Measurements from ENCODE around the gene UST. TPM values are rescaled to one million over a fixed set of nuclear protein-coding genes. Genes with fewer than 3 reads are reported as not detected.

The UST gene
- total and polyA plus RNA-seq, 2 experiments from 2014 or later: 8.0 to 11.7 TPM

GRCh38 chr6:149041953-149042352 lies 295.1 kb downstream of the UST start:
- WGBS (ENCODE audit: low lambda C conversion rate, missing lambda C conversion rate): 99% methylated on average over 2 of the region's 2 CpGs
- no peak overlapping the region for H2AFZ ChIP-seq
- no peaks in the 10 kb centered on the region for H3K9me3 ChIP-seq (ENCODE audit: low read depth)
- H3K9me2 ChIP-seq (replicated peaks; ENCODE audit: insufficient read depth): no peaks in the 10 kb centered on the region
- no peak for DNase-seq (ENCODE audit: low spot score)
- H3K79me2 ChIP-seq: no peaks in the 10 kb centered on the region
- H3K36me3 ChIP-seq (replicated peaks; ENCODE audit: insufficient read depth, low read depth): no peaks in the 10 kb centered on the region
- peaks cover 6% of the 10 kb centered on the region for H3K4me1 ChIP-seq (ENCODE audit: insufficient read depth)
- H3K4me3 ChIP-seq: no peak overlapping the region
- H3K4me2 ChIP-seq: no peak overlapping the region
- no peak overlapping the region for H3K27ac ChIP-seq
- H4K20me1 ChIP-seq (ENCODE audit: insufficient read depth, poor library complexity, severe bottlenecking): no peaks in the 10 kb centered on the region
- H3K27me3 ChIP-seq: no peaks in the 10 kb centered on the region
- no peak for TF ChIP-seq EZH2 (IDR thresholded peaks at IDR 0.05; ENCODE audit: borderline replicate concordance)
- TF ChIP-seq, protein P1, sequence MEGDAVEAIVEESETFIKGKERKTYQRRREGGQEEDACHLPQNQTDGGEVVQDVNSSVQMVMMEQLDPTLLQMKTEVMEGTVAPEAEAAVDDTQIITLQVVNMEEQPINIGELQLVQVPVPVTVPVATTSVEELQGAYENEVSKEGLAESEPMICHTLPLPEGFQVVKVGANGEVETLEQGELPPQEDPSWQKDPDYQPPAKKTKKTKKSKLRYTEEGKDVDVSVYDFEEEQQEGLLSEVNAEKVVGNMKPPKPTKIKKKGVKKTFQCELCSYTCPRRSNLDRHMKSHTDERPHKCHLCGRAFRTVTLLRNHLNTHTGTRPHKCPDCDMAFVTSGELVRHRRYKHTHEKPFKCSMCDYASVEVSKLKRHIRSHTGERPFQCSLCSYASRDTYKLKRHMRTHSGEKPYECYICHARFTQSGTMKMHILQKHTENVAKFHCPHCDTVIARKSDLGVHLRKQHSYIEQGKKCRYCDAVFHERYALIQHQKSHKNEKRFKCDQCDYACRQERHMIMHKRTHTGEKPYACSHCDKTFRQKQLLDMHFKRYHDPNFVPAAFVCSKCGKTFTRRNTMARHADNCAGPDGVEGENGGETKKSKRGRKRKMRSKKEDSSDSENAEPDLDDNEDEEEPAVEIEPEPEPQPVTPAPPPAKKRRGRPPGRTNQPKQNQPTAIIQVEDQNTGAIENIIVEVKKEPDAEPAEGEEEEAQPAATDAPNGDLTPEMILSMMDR (IDR thresholded peaks at IDR 0.05; ENCODE audit: poor library complexity): no peak
- TF ChIP-seq EZH2phosphoT487 (IDR thresholded peaks at IDR 0.05; ENCODE audit: low read depth, severe bottlenecking, unreplicated experiment): no peak

- Histone ChIP-seq H3K36me3 (replicated peaks; ENCODE audit: insufficient read depth, low read depth) (no peaks in the 10 kb centered on the region), H3K4me2 (no peak overlapping the region), H3K4me1 (ENCODE audit: insufficient read depth) (no peaks in the 10 kb centered on the region), H3K4me3 (no peak overlapping the region), H2AFZ (no peak overlapping the region), H4K20me1 (ENCODE audit: insufficient read depth, poor library complexity, severe bottlenecking) (no peaks in the 10 kb centered on the region), H3K27ac (no peak overlapping the region), H3K9me3 (ENCODE audit: low read depth) (no peaks in the 10 kb centered on the region), H3K9me2 (replicated peaks; ENCODE audit: insufficient read depth) (no peaks in the 10 kb centered on the region), H3K79me2 (no peaks in the 10 kb centered on the region), H3K27me3 (no peaks in the 10 kb centered on the region)
- no peak for TF ChIP-seq EZH2 (IDR thresholded peaks at IDR 0.05; ENCODE audit: borderline replicate concordance)
- TF ChIP-seq, protein P1 (IDR thresholded peaks at IDR 0.05; ENCODE audit: poor library complexity): peak; percentile 23
- peak; percentile 37 for DNase-seq (ENCODE audit: low spot score)
- 92% methylated on average over 10 of the region's 10 CpGs for WGBS (ENCODE audit: low lambda C conversion rate, missing lambda C conversion rate)
These were observed 296.8 kb downstream of the UST start for GRCh38 chr6:149043476-149044130.

DNA sequence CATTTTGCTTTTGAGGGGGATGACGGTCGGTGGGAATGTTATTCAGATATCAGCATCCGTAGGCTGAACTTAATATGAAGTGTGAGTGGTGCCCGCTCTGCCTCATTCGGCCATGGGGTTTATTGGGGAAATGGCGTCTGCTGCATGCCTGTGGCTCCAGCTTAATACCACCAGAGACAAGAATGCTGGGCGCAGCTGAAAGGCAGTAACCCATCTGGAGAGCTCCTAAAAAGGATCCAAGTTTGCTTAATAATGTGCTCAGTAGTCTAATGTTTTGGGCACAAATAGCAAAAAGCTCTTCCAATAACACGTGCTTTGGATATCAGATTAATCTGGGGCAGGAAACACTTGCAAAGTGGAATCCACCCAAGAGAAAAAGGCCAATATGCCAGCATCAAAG lies 297.7 kb downstream of the UST start:
- Histone ChIP-seq H3K4me2 (no peak overlapping the region), H3K4me3 (no peak overlapping the region), H3K9me3 (ENCODE audit: low read depth) (no peaks in the 10 kb centered on the region), H3K4me1 (ENCODE audit: insufficient read depth) (no peaks in the 10 kb centered on the region), H3K27ac (peak overlapping the region; percentile 29), H3K79me2 (no peaks in the 10 kb centered on the region), H3K27me3 (no peaks in the 10 kb centered on the region), H2AFZ (no peak overlapping the region), H4K20me1 (ENCODE audit: insufficient read depth, poor library complexity, severe bottlenecking) (no peaks in the 10 kb centered on the region), H3K9me2 (replicated peaks; ENCODE audit: insufficient read depth) (no peaks in the 10 kb centered on the region), H3K36me3 (replicated peaks; ENCODE audit: insufficient read depth, low read depth) (no peaks in the 10 kb centered on the region)
- no peak for DNase-seq (ENCODE audit: low spot score)
- TF ChIP-seq EZH2phosphoT487 (IDR thresholded peaks at IDR 0.05; ENCODE audit: low read depth, severe bottlenecking, unreplicated experiment) (no peak), EZH2 (IDR thresholded peaks at IDR 0.05; ENCODE audit: borderline replicate concordance) (no peak)
- TF ChIP-seq, protein P1 (IDR thresholded peaks at IDR 0.05; ENCODE audit: poor library complexity): no peak
- 66% methylated on average over 8 of the region's 8 CpGs for WGBS (ENCODE audit: low lambda C conversion rate, missing lambda C conversion rate)
